CD14-positive monocyte (primary cell): ENCODE results near the gene RGS14. TPM values are rescaled to one million over a fixed set of nuclear protein-coding genes. Genes with fewer than 3 reads are reported as not detected.

Source experiments
- DNase-seq, 3 donors: peaks; one replicate each; pipeline ENCODE4 v3.0.0-alpha.2; 2011 to 2022
- H2AFZ ChIP-seq: 2 replicates; pipeline ENCODE4 v1.6.0; 2012; ENCODE audit warnings: mild to moderate bottlenecking, low read depth, low read length, inconsistent platforms; ENCODE audit not compliant: insufficient read depth, poor library complexity, severe bottlenecking
- H3K27ac ChIP-seq, 2 donors: 1 replicate in 1 of 2; 2 replicates in 1 of 2; pipeline ENCODE4 v1.5.1; 2012 to 2013; ENCODE audit warnings: low read length in 2 of 2, control low read depth in 1 of 2, inconsistent platforms in 1 of 2, low read depth in 1 of 2, mild to moderate bottlenecking in 1 of 2
- H3K27me3 ChIP-seq, 2 donors: one replicate each; pipeline versions ENCODE4 v1.6.0 to v1.6.1; 2011 to 2013; ENCODE audit warnings: low read length in 2 of 2; ENCODE audit not compliant: control insufficient read depth in 2 of 2, insufficient read depth in 2 of 2
- H3K36me3 ChIP-seq, 2 donors: replicated peaks in 1 of 2; 1 replicate in 1 of 2; 2 replicates in 1 of 2; pipeline versions ENCODE4 v1.5.1 to v1.6.1; 2012 to 2013; ENCODE audit warnings: low read length in 2 of 2, control low read depth in 1 of 2, inconsistent platforms in 1 of 2, mild to moderate bottlenecking in 1 of 2; ENCODE audit not compliant: insufficient read depth in 2 of 2, control insufficient read depth in 1 of 2
- H3K4me1 ChIP-seq, 2 donors: 1 replicate in 1 of 2; 2 replicates in 1 of 2; pipeline versions ENCODE4 v1.5.1 to v1.6.1; 2012 to 2013; ENCODE audit warnings: low read length in 2 of 2, control low read depth in 1 of 2, inconsistent platforms in 1 of 2, mild to moderate bottlenecking in 1 of 2, moderate library complexity in 1 of 2; ENCODE audit not compliant: insufficient read depth in 2 of 2, control insufficient read depth in 1 of 2
- H3K4me2 ChIP-seq: replicated peaks from 2 replicates; pipeline ENCODE3; 2012; ENCODE audit warnings: low read length, moderate library complexity, mild to moderate bottlenecking; ENCODE audit not compliant: poor library complexity, severe bottlenecking; ENCODE audit errors: extremely low read depth
- H3K4me3 ChIP-seq, 3 experiments: fragments of 200-600 bp in 1 of 3; sonication (generic) in 1 of 3; replicated peaks in 1 of 3; 1 replicate in 2 of 3; 2 replicates in 1 of 3; pipeline ENCODE4 v1.5.1; 2011 to 2013; ENCODE audit warnings: low read length in 3 of 3, mild to moderate bottlenecking in 3 of 3, control low read depth in 2 of 3, low read depth in 2 of 3, inconsistent platforms in 1 of 3, moderate library complexity in 1 of 3
- H3K79me2 ChIP-seq: 2 replicates; pipeline ENCODE4 v1.6.0; 2012; ENCODE audit warnings: mild to moderate bottlenecking, control low read depth, inconsistent platforms, low read length, moderate library complexity; ENCODE audit not compliant: insufficient read depth
- H3K9ac ChIP-seq: 2 replicates; pipeline ENCODE4 v1.6.0; 2017; ENCODE audit warnings: low read length, mild to moderate bottlenecking; ENCODE audit not compliant: insufficient read depth, poor library complexity, severe bottlenecking
- H3K9me3 ChIP-seq, 2 donors: replicated peaks in 1 of 2; 1 replicate in 1 of 2; 2 replicates in 1 of 2; pipeline versions ENCODE4 v1.5.1 to v1.6.1; 2012 to 2013; ENCODE audit warnings: low read length in 2 of 2, control low read depth in 1 of 2; ENCODE audit not compliant: control insufficient read depth in 1 of 2, insufficient read depth in 1 of 2
- H4K20me1 ChIP-seq: 2 replicates; pipeline ENCODE4 v1.6.0; 2012; ENCODE audit warnings: mild to moderate bottlenecking, low read length, control low read depth, moderate library complexity; ENCODE audit not compliant: insufficient read depth
- H3K27ac Mint-ChIP-seq, 7 donors: one replicate each; pipeline ENCODE4 v1.8.0; 2020; ENCODE audit warnings: mild to moderate bottlenecking in 7 of 7, mixed read lengths in 7 of 7, moderate library complexity in 6 of 7, inconsistent platforms in 2 of 7
- H3K27me3 Mint-ChIP-seq, 3 donors: one replicate each; pipeline ENCODE4 v1.8.0; 2021 to 2022; ENCODE audit warnings: low read depth in 3 of 3, mild to moderate bottlenecking in 3 of 3, mixed read lengths in 3 of 3, moderate library complexity in 3 of 3, inconsistent platforms in 1 of 3
- H3K36me3 Mint-ChIP-seq, 2 donors: one replicate each; pipeline ENCODE4 v1.8.0; 2020; ENCODE audit warnings: mixed read lengths in 2 of 2, inconsistent platforms in 1 of 2, mild to moderate bottlenecking in 1 of 2
- H3K4me1 Mint-ChIP-seq: one replicate; pipeline ENCODE4 v1.8.0; 2020; ENCODE audit warnings: mild to moderate bottlenecking, mixed read lengths
- H3K4me3 Mint-ChIP-seq, 2 donors: one replicate each; pipeline ENCODE4 v1.8.0; 2020; ENCODE audit warnings: mild to moderate bottlenecking in 2 of 2, mixed read lengths in 2 of 2, moderate library complexity in 1 of 2
- H3K9me3 Mint-ChIP-seq, 7 donors: one replicate each; pipeline ENCODE4 v1.8.0; 2020 to 2022; ENCODE audit warnings: mixed read lengths in 7 of 7, mild to moderate bottlenecking in 6 of 7, moderate library complexity in 6 of 7, inconsistent platforms in 2 of 7
- CTCF ChIP-seq: fragments of 200-600 bp; IDR thresholded peaks from one replicate; pipeline ENCODE4 v1.8.0; 2022; ENCODE audit warnings: antibody characterized with exemption, mild to moderate bottlenecking
- WGBS: methylation state at CpG from one replicate; pipeline ENCODE4 v1.1.5; 2013; ENCODE audit warnings: missing lambda C conversion rate; ENCODE audit not compliant: insufficient coverage; 5-methylcytosine and 5-hydroxymethylcytosine counted together
- intact Hi-C, 2 donors: fragments of 100-400 bp; cut with micrococcal nuclease; formaldehyde crosslinking; loops; one replicate each; pipeline versions ENCODE4 v1.15.0 to v1.15.1; 2023
- polyA plus RNA-seq, 3 donors: library from polyadenylated mRNA; depleted of rRNA in 1 of 3; unstranded in 2 of 3; stranded (reverse) in 1 of 3; fragments of 300-500 nt in 2 of 3; fragments of >200 nt in 1 of 3; fragmentation: Illumina TruSeq in 2 of 3; gene quantifications; 1 replicate in 2 of 3; 2 replicates in 1 of 3; pipeline ENCODE4 v1.2.3, GENCODE V29; 2012 to 2021

RGS14 gene
- polyA plus RNA-seq, 3 donors: 35.4 to 186 (median 43.5) TPM

DNA sequence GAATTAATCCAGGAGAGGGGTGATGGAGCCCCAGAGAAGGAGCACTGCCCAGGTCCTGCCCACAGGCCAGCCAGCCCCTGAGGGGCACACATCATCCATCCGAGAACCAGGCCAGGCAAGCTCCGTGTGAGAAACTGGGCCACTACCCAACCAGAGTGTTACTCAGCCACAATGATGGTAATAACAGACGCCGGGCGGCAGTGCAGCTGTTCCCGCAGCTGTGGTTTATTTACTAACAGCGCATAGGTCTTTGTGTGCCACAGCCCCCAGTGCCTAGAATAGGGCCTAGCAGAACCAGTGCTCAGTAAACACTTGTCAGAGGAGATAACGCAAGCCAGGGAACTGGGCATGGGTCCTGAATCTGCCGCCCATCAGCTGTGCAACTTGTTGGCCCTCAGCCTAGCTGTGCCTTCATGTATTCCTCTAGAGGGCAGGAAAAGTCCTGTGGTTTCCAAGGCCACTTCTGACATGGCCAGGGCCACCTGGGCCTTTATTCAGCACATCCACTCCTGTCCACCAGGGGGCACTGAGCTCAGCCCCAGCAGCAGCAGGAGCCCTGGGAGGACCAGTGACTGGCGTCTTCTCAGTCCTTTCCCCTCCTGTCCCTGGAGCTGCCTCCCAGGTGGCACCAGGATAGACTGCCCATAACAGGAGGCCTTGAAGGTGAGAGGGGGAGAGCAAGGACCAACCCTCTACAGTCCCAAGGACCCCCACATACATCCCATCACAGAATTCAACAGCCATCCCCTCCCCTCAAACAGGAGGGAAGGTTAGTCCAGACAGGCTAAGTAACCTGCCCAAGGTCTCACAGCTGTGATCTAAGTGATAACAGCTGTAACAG is 48.2 kb upstream of the RGS14 start:
- Histone ChIP-seq H3K9ac (peak overlapping the region; percentile 15), H3K79me2 (peaks cover 90% of the 10 kb centered on the region), H3K27me3 (no peaks in the 10 kb centered on the region), H3K27ac (peak overlapping the region; percentile 16 to 95), H4K20me1 (peaks cover 57% of the 10 kb centered on the region), H3K4me3 (peak overlapping the region in 1 of 3 experiments; percentile 97), H3K9me3 (no peaks in the 10 kb centered on the region), H3K36me3 (peaks cover 17 to 19% of the 10 kb centered on the region in 2 donors), H3K4me1 (peaks cover 86 to 96% of the 10 kb centered on the region in 2 donors), H2AFZ (no peak overlapping the region), H3K4me2 (peak overlapping the region; percentile 100)
- Mint-ChIP-seq H3K36me3 (peaks cover 24 to 31% of the 10 kb centered on the region in 2 donors), H3K27ac (peak overlapping the region; percentile 34 to 98 (median 80)), H3K4me3 (peak overlapping the region; percentile 27 to 43), H3K4me1 (peaks cover 82% of the 10 kb centered on the region), H3K27me3 (peaks cover 0 to 1% (median 0%) of the 10 kb centered on the region in 3 donors), H3K9me3 (peaks cover 0 to 3% (median 0%) of the 10 kb centered on the region in 7 donors)
- peak; percentile 57 to 72 (median 62) for DNase-seq
- intact Hi-C loops: loop anchor here (5.0 to 10.0 kb wide), 6 partner anchors 38 to 285 kb away; partner anchors contain the start of genes TMED9 (in 2 of the 2), DOK3 (in 1 of the 2), LMAN2 (in 1 of the 2) and PDLIM7 (in 1 of the 2)
- peak; percentile 96 for TF ChIP-seq CTCF
- WGBS: 27% methylated on average over 9 of the region's 10 CpGs

DNA sequence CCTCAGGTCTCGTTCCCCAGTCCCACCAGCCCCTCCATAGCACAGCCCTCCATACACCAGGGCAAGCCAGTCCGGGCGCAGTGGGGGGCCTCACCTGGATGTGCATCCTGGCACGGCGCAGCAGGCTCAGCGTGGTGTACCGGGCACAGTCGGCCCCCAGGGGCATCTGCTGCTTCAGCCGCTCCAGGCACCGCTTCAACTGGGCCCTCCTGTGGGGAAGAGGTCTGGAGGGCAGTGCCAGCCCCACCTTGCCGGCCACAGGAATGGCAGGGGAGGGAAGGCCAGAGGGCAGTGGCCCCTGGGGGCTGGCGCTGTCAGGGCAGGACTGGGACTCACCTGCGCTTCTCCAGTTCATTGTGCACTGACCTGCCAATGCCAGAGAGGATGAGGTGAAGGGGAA is 47.4 kb upstream of the RGS14 start:
- Mint-ChIP-seq H3K27ac (peak overlapping the region in 6 of 7 donors; percentile 64 to 98 (median 89)), H3K4me1 (peaks cover 74% of the 10 kb centered on the region), H3K36me3 (peaks cover 17 to 27% of the 10 kb centered on the region in 2 donors), H3K27me3 (peaks cover 0 to 3% (median 0%) of the 10 kb centered on the region in 3 donors), H3K9me3 (peaks cover 0 to 3% (median 0%) of the 10 kb centered on the region in 7 donors), H3K4me3 (peak overlapping the region in 1 of 2 donors; percentile 89)
- peak overlapping the region; percentile 30 to 68 for H3K27ac ChIP-seq
- H2AFZ ChIP-seq: no peak overlapping the region
- DNase-seq: no peak
- intact Hi-C loops: loop anchor here (5.0 to 10.0 kb wide), 4 partner anchors 37 to 284 kb away; partner anchors contain the start of genes DOK3 (in 1 of the 2), PDLIM7 (in 1 of the 2) and TMED9 (in 1 of the 2)
- peaks cover 78 to 89% of the 10 kb centered on the region in 2 donors for H3K4me1 ChIP-seq
- H3K9me3 ChIP-seq: no peaks in the 10 kb centered on the region
- peaks cover 90% of the 10 kb centered on the region for H3K79me2 ChIP-seq
- peak overlapping the region; percentile 53 for H3K9ac ChIP-seq
- 87% methylated on average over 12 of the region's 13 CpGs for WGBS
- no peak for TF ChIP-seq CTCF
- H3K36me3 ChIP-seq: peaks cover 13 to 14% of the 10 kb centered on the region in 2 donors
- H3K4me2 ChIP-seq: peak overlapping the region; percentile 100
- H3K27me3 ChIP-seq: no peaks in the 10 kb centered on the region
- H3K4me3 ChIP-seq: peak overlapping the region in 2 of 3 experiments; percentile 68 to 97
- peaks cover 49% of the 10 kb centered on the region for H4K20me1 ChIP-seq
